B cell (primary cell): ENCODE measurements around the gene TRIB2.
"Not testable (repeated sequence)": the region's sequence is repeated elsewhere in the genome, so short reads cannot be mapped to it uniquely, and the experiment has no call there.

ENCODE experiments used
- CTCF ChIP-seq: fragments of 200-600 bp; IDR thresholded peaks from one replicate; pipeline ENCODE4 v1.8.0; 2022; ENCODE audit warnings: antibody characterized with exemption, mild to moderate bottlenecking
- EZH2 ChIP-seq: IDR thresholded peaks from 2 replicates; pipeline ENCODE4 v1.6.1; 2012; ENCODE audit warnings: borderline replicate concordance, low read depth, mild to moderate bottlenecking, moderate library complexity, low read length; ENCODE audit not compliant: insufficient read depth, poor library complexity, severe bottlenecking

GRCh38 chr2:12680115-12680514 lies 36.6 kb upstream of the TRIB2 start:
- TF ChIP-seq CTCF, EZH2: not testable (repeated sequence)
